Astrocyte of the cerebellum (primary cell): ENCODE data around the gene COQ4.
A peak's percentile ranks its signal among the peaks of the same experiment; 100 is the strongest.

Experiments used
- DNase-seq: peaks from one replicate; pipeline ENCODE4 v3.0.0-alpha.2; 2011; ENCODE audit warnings: low read depth
- H3K4me3 ChIP-seq: 2 replicates; pipeline ENCODE4 v1.5.1; 2011; ENCODE audit warnings: mild to moderate bottlenecking, low read depth, low read length, moderate library complexity
- CTCF ChIP-seq: IDR thresholded peaks from 2 replicates; pipeline ENCODE4 v1.5.1; 2012; ENCODE audit warnings: low read length, low read depth, moderate library complexity, mild to moderate bottlenecking; ENCODE audit errors: missing control alignments
- in situ Hi-C: cut with HindIII; loops from 2 replicates; pipeline ENCODE4 v1.10.0; 2017; ENCODE audit warnings: low sequenced_read_pairs

COQ4 gene

DNA sequence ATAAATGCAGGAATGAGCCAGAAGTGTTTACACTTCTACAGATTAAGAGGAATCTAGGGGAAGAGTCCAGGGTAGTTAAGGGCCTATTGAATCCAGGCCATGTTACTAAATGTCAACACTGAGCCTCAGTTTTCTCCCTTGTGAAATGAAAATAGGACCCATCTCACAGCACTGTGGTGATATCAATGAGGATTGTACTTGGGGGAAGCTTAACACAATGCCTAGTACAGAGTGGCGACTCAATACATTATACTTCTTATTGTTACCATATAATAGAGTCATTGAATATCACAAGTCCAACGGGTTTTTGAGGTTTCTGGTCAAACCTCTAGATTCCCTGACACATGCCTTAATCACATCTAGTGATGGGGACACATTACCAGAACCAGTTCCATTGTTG is 5.0 kb upstream of the COQ4 start:
- H3K4me3 ChIP-seq: no peak overlapping the region
- TF ChIP-seq CTCF: no peak
- in situ Hi-C loops: no loop called here
- no peak for DNase-seq

GRCh38 chr9:128321343-128321742 is 1.3 kb upstream of the COQ4 start:
- TF ChIP-seq CTCF: no peak
- H3K4me3 ChIP-seq: peak overlapping the region; percentile 95
- DNase-seq: no peak
- in situ Hi-C loops: no loop called here

DNA sequence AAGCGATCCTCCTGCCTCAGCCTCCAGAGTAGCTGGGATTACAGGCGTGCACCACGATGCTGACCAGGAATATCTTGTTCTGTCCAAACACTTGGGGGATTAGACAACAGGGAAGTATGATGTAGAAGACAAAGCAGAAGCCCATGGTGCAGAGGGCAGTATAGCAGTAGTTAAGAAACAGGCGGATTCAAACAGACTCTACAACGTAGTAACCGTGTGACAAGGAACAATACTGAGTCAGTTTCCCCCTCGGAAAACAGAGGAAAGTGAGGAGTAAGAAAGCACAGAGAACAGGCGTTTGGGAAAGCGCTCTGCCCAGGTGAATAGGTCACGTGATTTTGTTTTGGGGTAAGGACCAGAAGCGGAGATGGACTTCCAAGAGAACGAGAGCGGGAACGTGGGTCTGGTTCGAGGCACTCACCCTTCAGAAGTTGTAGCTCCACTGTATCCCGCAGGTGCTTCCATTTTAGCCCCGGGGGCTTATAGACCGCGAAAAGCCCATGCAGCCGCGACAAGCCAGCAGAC is 698 bp upstream of the COQ4 start:
- DNase-seq: no peak
- TF ChIP-seq CTCF: no peak
- in situ Hi-C loops: no loop called here
- H3K4me3 ChIP-seq: peak overlapping the region; percentile 95

DNA sequence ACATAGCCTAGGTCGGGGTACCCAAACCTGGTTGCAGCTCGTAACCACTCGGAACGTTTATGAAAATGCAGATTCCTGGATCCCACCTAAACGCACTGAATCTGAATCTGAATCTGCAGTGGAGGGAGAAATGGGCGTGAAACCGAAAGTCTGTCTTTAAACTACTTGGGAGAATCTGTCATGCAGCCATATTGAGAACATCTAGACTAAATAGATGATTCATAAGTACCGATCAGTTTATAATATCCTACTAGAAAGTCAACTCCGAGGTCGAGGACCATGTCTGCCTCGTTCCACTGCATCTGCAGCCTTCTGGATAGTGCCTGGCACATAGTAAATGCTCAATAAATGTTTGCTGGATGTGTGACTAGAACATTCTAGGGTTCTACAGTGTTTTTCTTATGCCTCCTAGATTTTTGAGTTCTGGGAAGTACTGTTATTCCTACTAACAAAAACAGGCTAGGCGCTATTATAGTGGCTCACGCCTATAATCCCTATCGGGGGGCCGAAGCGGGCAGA is 632 bp downstream of the COQ4 start:
- in situ Hi-C loops: no loop called here
- no peak for TF ChIP-seq CTCF
- no peak for DNase-seq
- H3K4me3 ChIP-seq: peak overlapping the region; percentile 95

- H3K4me3 ChIP-seq: peak overlapping the region; percentile 95
- no peak for TF ChIP-seq CTCF
- DNase-seq: no peak
- in situ Hi-C loops: no loop called here
Measured at GRCh38 chr9:128323791-128324190, 1.2 kb downstream of the COQ4 start.

DNA sequence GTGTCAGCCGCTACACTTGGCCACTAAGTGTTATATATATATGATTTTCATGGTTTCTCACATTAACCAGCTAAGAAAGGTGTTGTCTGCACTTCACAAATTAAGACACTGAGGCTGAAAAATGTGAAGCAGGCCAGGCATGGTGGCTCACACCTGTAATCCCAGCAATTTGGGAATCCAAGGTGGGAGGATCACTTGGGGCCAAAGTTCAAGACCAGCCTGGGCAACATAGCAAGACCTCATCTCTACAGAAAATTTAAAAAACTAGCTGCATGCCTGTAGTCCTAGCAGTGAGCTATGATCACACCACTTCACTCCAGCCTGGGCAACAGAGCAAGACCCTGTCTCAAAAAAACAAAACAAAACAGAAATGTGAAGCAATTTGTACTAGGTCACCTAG is 1.8 kb downstream of the COQ4 start:
- TF ChIP-seq CTCF: no peak
- H3K4me3 ChIP-seq: no peak overlapping the region
- in situ Hi-C loops: no loop called here
- no peak for DNase-seq
